Astrocyte (in vitro differentiated cells and primary cell): Measurements from ENCODE around the gene GOSR1. TPM values are rescaled to one million over a fixed set of nuclear protein-coding genes. Genes with fewer than 3 reads are reported as not detected.
"Not testable (repeated sequence)": the region's sequence is repeated elsewhere in the genome, so short reads cannot be mapped to it uniquely, and the experiment has no call there.

Experiments
- DNase-seq: peaks from one replicate; pipeline ENCODE4 v3.0.0-alpha.2; 2010; ENCODE audit warnings: low read depth
- FAIRE-seq: peaks from 2 replicates; lab custom pipeline; 2011; peaks lifted over from hg19 to GRCh38; lab: Jason Lieb, UNC
- H2AFZ ChIP-seq: 2 replicates; pipeline ENCODE4 v1.6.0; 2012; ENCODE audit warnings: low read depth, low read length, inconsistent platforms
- H3K27ac ChIP-seq: 2 replicates; pipeline ENCODE4 v1.5.1; 2011; ENCODE audit warnings: low read depth, low read length, inconsistent platforms
- H3K27me3 ChIP-seq: 2 replicates; pipeline ENCODE4 v1.6.0; 2011; ENCODE audit warnings: low read length, inconsistent platforms; ENCODE audit not compliant: insufficient read depth
- H3K36me3 ChIP-seq: 2 replicates; pipeline ENCODE4 v1.5.1; 2011; ENCODE audit warnings: low read length, inconsistent platforms; ENCODE audit not compliant: insufficient read depth
- H3K4me1 ChIP-seq: 2 replicates; pipeline ENCODE4 v1.5.1; 2011; ENCODE audit warnings: low read length, inconsistent platforms; ENCODE audit not compliant: insufficient read depth
- H3K4me2 ChIP-seq: 2 replicates; pipeline ENCODE4 v1.6.0; 2012; ENCODE audit warnings: low read length, inconsistent platforms
- H3K4me3 ChIP-seq: 2 replicates; pipeline ENCODE4 v1.5.1; 2011; ENCODE audit warnings: low read depth, mild to moderate bottlenecking, low read length, inconsistent platforms; ENCODE audit not compliant: insufficient read depth
- H3K79me2 ChIP-seq: 2 replicates; pipeline ENCODE4 v1.6.0; 2012; ENCODE audit warnings: mild to moderate bottlenecking, low read length, inconsistent platforms; ENCODE audit not compliant: insufficient read depth
- H3K9ac ChIP-seq: 2 replicates; pipeline ENCODE4 v1.6.0; 2012; ENCODE audit warnings: mild to moderate bottlenecking, low read length, inconsistent platforms
- H3K9me3 ChIP-seq: 2 replicates; pipeline ENCODE4 v1.5.1; 2012; ENCODE audit warnings: low read depth, mild to moderate bottlenecking, low read length, inconsistent platforms; ENCODE audit not compliant: insufficient read depth
- H4K20me1 ChIP-seq: 2 replicates; pipeline ENCODE4 v1.6.0; 2012; ENCODE audit warnings: low read length, inconsistent platforms; ENCODE audit not compliant: insufficient read depth
- H3K27ac Mint-ChIP-seq: one replicate; pipeline ENCODE4 v1.8.0; 2021; ENCODE audit warnings: mild to moderate bottlenecking, mixed read lengths; ENCODE audit not compliant: unreplicated experiment
- H3K27me3 Mint-ChIP-seq: one replicate; pipeline ENCODE4 v1.8.0; 2021; ENCODE audit warnings: low read depth, mixed read lengths; ENCODE audit not compliant: unreplicated experiment
- H3K36me3 Mint-ChIP-seq: one replicate; pipeline ENCODE4 v1.8.0; 2021; ENCODE audit warnings: low read depth, mixed read lengths; ENCODE audit not compliant: unreplicated experiment
- H3K4me1 Mint-ChIP-seq: one replicate; pipeline ENCODE4 v1.8.0; 2021; ENCODE audit warnings: low read depth, mixed read lengths; ENCODE audit not compliant: unreplicated experiment
- H3K4me3 Mint-ChIP-seq: one replicate; pipeline ENCODE4 v1.8.0; 2021; ENCODE audit warnings: mild to moderate bottlenecking, moderate library complexity, mixed read lengths; ENCODE audit not compliant: unreplicated experiment
- H3K9me3 Mint-ChIP-seq: one replicate; pipeline ENCODE4 v1.8.0; 2021; ENCODE audit warnings: mild to moderate bottlenecking, mixed read lengths; ENCODE audit not compliant: unreplicated experiment
- EZH2 ChIP-seq: IDR thresholded peaks from 2 replicates; pipeline ENCODE4 v1.6.1; 2012; ENCODE audit warnings: mild to moderate bottlenecking, low read length, inconsistent platforms; ENCODE audit not compliant: insufficient read depth
- total RNA-seq: library from RNA; stranded (reverse); gene quantifications from 2 replicates; pipeline ENCODE4 v1.2.1, GENCODE V29; 2021
- TF ChIP-seq, protein P1 (sequence below): IDR thresholded peaks from 2 replicates; pipeline ENCODE4 v1.5.1; 2011; ENCODE audit warnings: low read depth, mild to moderate bottlenecking, inconsistent platforms, low read length, moderate library complexity; ENCODE audit not compliant: insufficient read depth

GOSR1 gene
- total RNA-seq, 1 donor from 2014 or later: 49.3 TPM

DNA sequence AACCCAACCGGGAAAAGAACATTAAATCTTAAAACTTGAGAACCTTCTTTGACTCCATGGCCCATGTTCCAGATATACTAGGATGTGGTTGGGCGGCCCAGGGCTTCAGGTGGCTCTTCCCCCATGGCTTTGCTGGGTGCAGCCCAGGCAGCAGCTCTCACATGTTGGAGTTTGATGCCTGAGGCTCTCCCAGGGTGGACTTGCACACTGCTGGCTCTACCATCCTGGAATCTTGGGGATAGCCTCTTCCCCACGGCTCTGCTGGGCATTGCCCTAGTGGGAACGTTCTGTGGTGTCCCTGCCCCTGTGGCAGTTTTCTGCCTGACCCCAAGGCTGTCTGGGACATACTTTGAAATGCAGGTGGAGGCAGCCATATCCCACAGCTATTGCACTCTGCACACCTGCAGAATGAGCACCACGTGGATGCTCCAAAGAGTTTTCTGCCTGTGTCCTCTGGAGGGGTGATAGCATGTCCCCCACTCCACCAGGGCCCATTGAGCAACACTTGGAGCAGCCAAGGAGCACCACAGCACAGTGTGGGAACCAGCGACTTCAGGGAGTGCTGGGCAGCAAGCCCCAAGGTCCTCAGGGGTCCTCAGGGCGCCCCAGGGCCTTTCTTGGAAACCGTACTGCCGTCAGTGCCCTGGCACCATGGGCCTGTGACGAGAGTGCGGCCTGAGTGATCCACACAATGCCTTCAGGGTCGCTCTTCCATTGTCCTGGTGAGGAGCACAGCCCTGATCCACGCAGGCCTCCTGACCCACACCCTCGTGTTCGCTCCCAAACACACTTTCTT is 70.8 kb downstream of the GOSR1 start:
- FAIRE-seq (no peak), DNase-seq (no peak)
- H3K27ac ChIP-seq: no peak overlapping the region
- no peaks in the 10 kb centered on the region for H4K20me1 ChIP-seq
- H3K9me3 ChIP-seq: no peaks in the 10 kb centered on the region
- H3K36me3 ChIP-seq: no peaks in the 10 kb centered on the region
- Mint-ChIP-seq H3K27me3 (peaks cover 14% of the 10 kb centered on the region), H3K4me1 (peaks cover 7% of the 10 kb centered on the region), H3K27ac (no peak overlapping the region), H3K9me3 (peaks cover 4% of the 10 kb centered on the region), H3K36me3 (peaks cover 9% of the 10 kb centered on the region), H3K4me3 (no peak overlapping the region)
- H3K4me2 ChIP-seq: no peak overlapping the region
- no peaks in the 10 kb centered on the region for H3K27me3 ChIP-seq
- TF ChIP-seq, protein P1, sequence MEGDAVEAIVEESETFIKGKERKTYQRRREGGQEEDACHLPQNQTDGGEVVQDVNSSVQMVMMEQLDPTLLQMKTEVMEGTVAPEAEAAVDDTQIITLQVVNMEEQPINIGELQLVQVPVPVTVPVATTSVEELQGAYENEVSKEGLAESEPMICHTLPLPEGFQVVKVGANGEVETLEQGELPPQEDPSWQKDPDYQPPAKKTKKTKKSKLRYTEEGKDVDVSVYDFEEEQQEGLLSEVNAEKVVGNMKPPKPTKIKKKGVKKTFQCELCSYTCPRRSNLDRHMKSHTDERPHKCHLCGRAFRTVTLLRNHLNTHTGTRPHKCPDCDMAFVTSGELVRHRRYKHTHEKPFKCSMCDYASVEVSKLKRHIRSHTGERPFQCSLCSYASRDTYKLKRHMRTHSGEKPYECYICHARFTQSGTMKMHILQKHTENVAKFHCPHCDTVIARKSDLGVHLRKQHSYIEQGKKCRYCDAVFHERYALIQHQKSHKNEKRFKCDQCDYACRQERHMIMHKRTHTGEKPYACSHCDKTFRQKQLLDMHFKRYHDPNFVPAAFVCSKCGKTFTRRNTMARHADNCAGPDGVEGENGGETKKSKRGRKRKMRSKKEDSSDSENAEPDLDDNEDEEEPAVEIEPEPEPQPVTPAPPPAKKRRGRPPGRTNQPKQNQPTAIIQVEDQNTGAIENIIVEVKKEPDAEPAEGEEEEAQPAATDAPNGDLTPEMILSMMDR: no peak
- TF ChIP-seq EZH2: no peak
- no peak overlapping the region for H2AFZ ChIP-seq
- no peak overlapping the region for H3K4me3 ChIP-seq
- H3K9ac ChIP-seq: no peak overlapping the region
- peaks cover 10% of the 10 kb centered on the region for H3K4me1 ChIP-seq
- H3K79me2 ChIP-seq: no peaks in the 10 kb centered on the region

GRCh38 chr17:30549181-30549580 is 72.0 kb downstream of the GOSR1 start:
- H3K27ac ChIP-seq, H3K27me3 ChIP-seq, H3K79me2 ChIP-seq, H3K4me3 Mint-ChIP-seq, H3K27ac Mint-ChIP-seq, H3K9me3 Mint-ChIP-seq, H3K9me3 ChIP-seq, H4K20me1 ChIP-seq, FAIRE-seq, H2AFZ ChIP-seq, H3K9ac ChIP-seq, DNase-seq, H3K4me3 ChIP-seq, H3K4me2 ChIP-seq, H3K36me3 ChIP-seq, H3K4me1 Mint-ChIP-seq, H3K36me3 Mint-ChIP-seq: not testable (repeated sequence)
- H3K27me3 Mint-ChIP-seq: peaks cover 17% of the 10 kb centered on the region
- peaks cover 10% of the 10 kb centered on the region for H3K4me1 ChIP-seq

- Histone ChIP-seq H3K27ac (no peak overlapping the region), H3K36me3 (no peaks in the 10 kb centered on the region), H3K4me1 (peaks cover 10% of the 10 kb centered on the region), H3K27me3 (no peaks in the 10 kb centered on the region), H3K4me3 (no peak overlapping the region), H2AFZ (no peak overlapping the region), H3K9me3 (no peaks in the 10 kb centered on the region), H3K79me2 (no peaks in the 10 kb centered on the region), H4K20me1 (no peaks in the 10 kb centered on the region), H3K9ac (no peak overlapping the region), H3K4me2 (peak overlapping the region; percentile 45)
- DNase-seq (no peak), FAIRE-seq (no peak)
- Mint-ChIP-seq H3K27ac (no peak overlapping the region), H3K27me3 (peaks cover 17% of the 10 kb centered on the region), H3K4me3 (no peak overlapping the region), H3K36me3 (peaks cover 7% of the 10 kb centered on the region), H3K9me3 (peaks cover 4% of the 10 kb centered on the region), H3K4me1 (peaks cover 7% of the 10 kb centered on the region)
- TF ChIP-seq, protein P1: no peak
- no peak for TF ChIP-seq EZH2
These were observed 72.8 kb downstream of the GOSR1 start for GRCh38 chr17:30549864-30550511.
